HG02571 (cell line): ENCODE measurements around the gene GSX1.
"Not testable (repeated sequence)": the region's sequence is repeated elsewhere in the genome, so short reads cannot be mapped to it uniquely, and the experiment has no call there.

Experiments used
- ATAC-seq: cut with Tn5 transposase; IDR thresholded peaks from one replicate; pipeline ENCODE4 v1.9.1; 2021; ENCODE audit warnings: mild to moderate bottlenecking, moderate library complexity; ENCODE audit not compliant: unreplicated experiment

The GSX1 gene

DNA sequence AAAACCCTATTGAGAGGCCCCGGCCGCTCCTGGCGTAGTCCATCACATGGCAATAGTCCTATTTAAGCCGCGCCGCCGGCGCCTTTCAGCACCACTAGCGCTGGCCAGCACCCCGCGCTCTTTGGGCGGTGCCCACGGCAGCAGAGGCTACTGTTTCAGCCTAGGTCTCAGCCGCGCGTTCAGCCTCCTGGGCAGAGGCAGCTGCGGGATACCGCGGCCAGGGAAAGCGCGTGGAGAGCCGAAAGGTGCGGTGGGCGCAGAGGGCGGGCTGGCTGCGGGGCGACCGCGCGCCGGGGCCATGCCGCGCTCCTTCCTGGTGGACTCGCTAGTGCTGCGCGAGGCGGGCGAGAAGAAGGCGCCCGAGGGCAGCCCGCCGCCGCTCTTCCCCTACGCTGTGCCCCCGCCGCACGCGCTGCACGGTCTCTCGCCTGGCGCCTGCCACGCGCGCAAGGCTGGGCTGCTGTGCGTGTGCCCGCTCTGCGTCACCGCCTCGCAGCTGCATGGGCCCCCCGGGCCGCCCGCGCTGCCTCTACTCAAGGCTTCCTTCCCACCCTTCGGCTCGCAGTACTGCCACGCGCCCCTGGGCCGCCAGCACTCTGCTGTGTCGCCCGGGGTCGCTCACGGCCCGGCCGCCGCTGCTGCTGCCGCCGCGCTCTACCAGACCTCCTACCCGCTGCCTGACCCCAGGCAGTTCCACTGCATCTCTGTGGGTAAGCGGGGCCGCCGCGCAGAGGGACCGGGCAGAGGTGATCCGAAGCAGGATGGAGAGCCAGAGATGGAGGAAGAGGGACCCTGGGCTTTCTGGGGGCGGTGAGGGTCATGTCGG lies at the start of gene GSX1:
Gene GSX1, plus strand, starts transcription at position 91 of the 826 bp plus-strand sequence. Its CDS starts 208 bp downstream, at position 299.
- no peak for ATAC-seq

DNA sequence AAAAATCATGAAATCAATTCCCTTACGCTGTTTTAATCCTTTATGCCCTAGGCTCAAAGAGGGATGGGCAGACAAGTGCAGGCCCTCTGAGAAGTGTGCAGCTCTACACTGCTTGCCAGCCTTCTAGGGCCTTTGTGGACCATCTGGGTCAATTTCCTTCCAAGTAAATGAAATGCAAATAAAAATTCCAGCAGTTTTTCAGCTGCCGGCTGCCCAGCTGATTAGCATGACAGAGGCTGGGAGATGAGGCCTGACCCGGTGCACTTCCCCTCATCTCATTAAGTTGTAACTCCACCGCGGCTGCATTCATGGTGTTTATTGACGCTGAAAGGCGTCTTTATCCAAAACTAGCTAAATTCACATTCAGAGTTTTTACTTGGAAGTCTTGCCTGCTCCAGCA lies 47.5 kb upstream of the GSX1 start:
- ATAC-seq: no peak

- no peak for ATAC-seq
Observed at GRCh38 chr13:27745301-27745700, 47.0 kb upstream of the GSX1 start.

GRCh38 chr13:27748143-27748542 lies 44.1 kb upstream of the GSX1 start:
- not testable (repeated sequence) for ATAC-seq

DNA sequence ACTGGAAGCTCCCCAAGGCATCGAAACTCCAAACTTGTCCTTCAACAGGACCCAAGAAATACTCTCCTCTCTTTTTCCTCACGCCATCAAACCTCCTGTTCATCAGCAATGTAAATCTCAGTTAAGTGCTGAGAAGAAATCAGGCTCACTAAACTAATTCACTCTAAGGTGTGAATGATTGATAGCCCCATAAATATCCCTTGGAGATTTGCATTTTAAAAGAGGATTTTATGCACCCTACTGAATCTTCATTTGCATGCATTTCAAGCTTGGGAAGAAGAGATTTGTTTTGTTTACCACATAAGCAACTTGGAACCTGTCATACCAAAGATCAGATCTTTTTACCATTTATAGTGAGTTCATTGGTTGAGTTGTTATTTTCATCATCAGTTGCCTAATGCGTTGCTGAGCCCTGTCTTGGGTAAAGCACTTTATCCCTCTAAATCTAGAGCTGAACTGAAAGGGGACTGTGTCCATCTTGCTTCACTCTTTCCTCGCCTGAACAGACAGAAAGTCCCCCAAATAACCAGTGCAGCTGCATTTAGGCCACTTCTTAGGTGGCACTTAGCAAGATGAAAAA lies 40.2 kb upstream of the GSX1 start:
- no peak for ATAC-seq

DNA sequence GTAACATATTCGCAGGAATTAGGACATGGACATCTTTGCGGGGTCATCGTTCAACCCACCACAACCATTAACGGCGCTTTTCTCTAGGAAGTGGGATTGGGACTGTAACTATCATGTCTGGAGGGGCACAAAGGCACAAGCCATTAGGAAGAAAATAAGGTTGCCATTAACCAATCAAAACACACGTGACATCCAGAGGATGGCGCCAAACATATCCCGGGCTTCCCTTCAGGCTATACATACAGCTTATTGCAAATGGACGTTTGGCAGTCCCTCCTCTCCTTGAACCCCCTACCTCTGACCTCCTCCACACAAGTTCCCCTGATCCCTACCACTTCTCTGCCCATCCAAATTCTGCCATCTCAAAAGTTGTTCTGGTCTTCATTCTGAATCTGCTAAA lies 26.6 kb upstream of the GSX1 start:
- no peak for ATAC-seq

GRCh38 chr13:27770809-27771208 lies 21.5 kb upstream of the GSX1 start:
- no peak for ATAC-seq

DNA sequence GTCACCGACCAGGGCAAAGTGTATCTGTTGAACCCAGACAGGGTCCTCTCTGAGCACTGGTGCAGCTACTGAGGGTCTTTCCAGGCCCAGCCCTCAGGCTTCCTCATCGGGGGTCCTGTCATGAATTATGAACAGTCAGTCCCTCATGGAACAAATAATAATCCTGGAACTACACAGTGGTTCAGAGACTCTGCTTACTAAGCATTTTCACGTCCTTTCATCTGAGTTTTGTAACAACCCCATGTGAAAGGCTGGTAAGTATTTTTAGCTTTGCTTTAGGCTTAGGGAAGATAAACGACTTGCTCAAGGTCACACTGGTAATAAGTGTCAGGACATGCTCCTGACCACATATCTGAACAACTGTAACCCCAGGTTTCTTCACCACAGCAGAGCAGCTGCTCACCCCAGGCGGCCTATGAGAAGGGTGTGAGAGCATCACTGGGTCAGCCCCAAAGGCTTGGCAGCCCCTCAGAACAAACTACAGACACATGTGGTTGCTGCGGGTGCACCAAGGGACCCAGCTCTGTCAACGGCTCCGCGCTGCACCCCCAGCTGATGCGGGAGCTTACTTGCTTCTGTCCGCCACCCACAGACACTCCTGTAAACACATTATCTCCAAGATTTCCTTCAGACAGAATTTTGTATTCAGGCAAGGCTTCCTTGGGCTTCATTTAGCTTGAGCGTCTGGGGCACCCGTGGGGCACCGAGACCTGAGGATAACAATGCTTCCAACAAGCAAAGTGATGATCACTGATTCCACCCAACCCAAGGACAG lies 19.4 kb upstream of the GSX1 start:
- no peak for ATAC-seq

- ATAC-seq: no peak
Observed at GRCh38 chr13:27774169-27774568, 18.1 kb upstream of the GSX1 start.

DNA sequence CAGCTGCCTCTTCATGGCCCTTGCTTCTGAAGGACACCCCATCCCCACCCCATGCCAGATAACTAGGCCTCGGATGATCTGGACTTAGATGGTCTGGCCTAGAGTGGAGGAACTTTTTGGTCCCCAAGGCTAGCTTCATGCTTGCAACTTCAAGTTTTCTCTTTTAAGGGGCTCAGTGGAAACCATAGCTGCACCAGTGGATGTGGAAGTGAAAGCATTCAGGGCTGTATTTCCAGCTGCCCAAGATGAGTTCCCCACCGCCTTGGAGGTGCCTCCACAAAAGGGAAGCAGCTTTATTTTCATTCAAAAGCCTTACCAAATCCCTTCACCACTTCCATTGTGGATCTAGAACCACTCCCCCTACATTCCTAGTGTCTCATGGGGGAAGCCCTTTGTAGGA lies 17.6 kb upstream of the GSX1 start:
- no peak for ATAC-seq

DNA sequence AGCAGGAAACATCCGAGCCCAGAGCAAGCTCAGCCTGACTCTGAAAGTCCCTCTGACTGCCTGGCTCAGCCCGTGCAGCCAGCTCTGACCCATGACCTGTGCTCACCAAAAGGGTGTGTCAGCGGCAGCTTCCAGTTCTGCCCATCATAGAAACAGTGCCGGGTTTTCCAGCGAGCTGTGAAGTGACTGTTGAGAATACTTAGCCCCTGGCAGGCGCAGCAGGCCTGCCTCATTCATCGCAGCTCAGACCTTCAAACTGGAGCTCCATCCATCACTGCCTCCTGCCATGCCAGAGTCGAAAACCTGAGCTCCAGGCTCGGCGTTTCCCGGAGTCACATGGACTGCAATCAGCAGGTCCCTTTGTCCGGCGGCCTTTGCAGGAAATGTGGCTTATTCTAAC lies 16.3 kb upstream of the GSX1 start:
- ATAC-seq: no peak

DNA sequence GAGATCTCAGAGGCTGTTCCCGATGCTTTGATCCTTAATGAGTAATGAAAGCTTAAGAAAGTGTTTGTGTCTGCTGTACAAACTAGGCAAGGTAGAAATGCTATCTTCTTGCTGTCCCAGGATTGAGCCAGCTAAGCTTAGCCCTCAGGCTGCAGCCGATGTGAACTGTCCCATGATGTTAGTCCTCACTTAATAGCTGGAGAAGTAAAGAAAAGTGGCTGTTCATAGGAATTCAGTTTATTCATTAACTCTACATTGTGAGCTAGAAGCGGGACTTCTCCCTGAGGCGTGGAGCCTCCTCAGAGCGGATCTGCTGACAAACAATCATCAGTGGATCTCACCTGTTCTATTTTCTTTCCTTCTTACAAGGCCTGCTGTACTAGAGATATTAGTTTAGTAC lies 10.1 kb upstream of the GSX1 start:
- no peak for ATAC-seq

DNA sequence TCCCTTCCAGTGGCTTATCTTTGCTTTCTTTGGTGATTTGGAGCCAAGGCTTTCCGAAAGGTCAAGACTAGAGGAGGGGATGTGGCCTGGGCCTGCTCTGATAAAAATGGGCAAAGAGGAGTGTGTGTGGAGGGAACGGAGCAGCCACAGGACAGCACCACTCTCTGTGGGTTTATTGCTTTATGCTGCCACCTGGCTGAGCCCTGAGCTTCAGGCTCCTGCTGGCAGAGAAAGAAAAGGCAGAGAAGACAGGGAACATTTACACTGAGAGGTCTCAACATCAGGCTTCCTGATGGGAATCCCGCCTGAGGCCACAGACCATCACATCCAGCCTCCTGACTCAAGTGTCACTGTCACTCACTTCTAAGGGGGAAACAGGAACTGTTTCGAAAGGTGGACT lies 9.2 kb upstream of the GSX1 start:
- no peak for ATAC-seq

GRCh38 chr13:27788271-27788670 lies 4.0 kb upstream of the GSX1 start:
- no peak for ATAC-seq

DNA sequence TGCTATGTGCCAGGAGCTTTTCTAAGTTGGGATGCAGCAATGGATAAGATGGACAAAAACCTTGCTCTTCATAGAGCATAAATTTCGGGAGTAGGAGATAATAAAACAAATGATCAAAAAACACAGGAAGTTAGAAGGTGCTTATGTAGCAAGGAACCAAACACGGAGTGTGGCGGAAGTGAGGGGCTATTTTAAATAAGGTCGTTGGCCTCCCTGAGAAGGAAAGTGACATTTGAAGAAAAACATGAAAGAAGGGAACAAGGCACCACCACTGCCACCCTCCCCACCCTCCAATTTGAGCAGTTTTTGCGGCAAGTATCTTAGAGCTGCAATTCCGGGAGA lies 3.2 kb upstream of the GSX1 start:
- ATAC-seq: no peak

DNA sequence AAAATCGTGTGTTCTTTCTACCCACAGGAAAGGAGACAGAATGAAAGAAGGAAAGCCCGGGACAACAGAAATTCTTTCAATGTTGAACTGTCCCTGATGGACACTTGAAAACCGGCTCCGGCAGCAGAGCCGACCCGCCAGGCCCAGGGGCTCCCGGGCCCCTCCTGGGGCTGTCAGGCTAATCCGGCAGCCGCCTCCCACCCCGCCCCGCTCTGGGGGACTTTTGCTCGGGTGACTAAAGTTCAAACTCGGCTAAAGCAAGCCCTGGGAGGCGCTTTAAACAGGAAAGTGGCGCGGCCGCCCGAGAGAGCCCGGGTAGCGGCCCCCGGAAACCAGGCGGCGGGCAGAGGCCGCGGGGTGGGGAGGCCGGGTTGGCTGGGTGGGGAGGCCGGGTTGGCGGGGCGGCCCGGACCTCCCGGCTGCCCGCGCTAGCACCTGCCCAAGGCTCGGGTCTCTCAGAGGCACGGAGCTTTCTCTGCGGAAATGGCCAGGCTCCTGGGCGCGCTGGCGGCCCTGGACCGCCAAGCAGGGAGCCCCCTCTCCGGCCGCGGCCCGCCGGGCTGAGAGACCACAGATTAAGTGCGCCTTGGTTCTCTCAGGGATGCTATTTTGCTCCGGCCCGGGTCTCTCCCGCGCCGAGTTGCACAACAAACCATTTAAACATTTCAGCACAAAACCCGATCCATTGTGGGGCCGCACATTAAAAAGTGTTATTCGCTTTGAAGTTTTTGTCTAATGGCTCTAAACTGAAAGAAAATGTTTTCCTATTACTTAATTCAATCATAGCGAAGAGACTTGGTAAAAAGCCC lies 2.6 kb upstream of the GSX1 start:
- no peak for ATAC-seq

DNA sequence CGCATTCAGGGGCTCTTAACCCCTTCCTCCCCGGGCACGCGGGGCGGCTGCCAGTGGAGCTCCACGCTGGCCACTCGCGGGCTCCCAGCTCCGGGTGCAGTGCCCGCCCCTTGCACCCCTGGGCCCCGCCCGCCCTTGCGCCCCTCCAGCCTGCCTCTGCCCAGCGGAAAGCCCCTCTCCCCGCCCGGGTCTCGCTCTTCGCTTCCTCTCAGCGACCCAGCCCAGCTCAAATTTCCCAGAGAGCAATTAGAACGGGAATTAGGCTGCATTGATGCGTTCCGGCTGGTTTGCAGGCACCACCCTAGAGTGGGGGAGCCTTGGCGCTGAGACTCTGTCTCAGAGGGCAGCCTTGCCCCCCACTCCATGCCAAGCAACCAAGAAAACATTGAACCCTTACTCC lies 1.8 kb upstream of the GSX1 start:
- no peak for ATAC-seq

- no peak for ATAC-seq
Observed at GRCh38 chr13:27791146-27791900, 960 bp upstream of the GSX1 start.

GRCh38 chr13:27791901-27792392 lies 336 bp upstream of the GSX1 start:
- ATAC-seq: no peak
